Hematopoietic multipotent progenitor cell treated with erythropoietin and hydrocortisone succinate and interleukin-3 and kit ligand, for 6 days (in vitro differentiated cells): ENCODE data around the gene AKNA.
A peak's percentile ranks its signal among the peaks of the same experiment; 100 is the strongest.

Experiments used
- DNase-seq: peaks from one replicate; pipeline ENCODE4 v3.0.0-alpha.2; 2015

AKNA gene

GRCh38 chr9:114355821-114356220, 32.0 kb downstream of the AKNA start:
- DNase-seq = no peak

- peak; percentile 34 for DNase-seq
Measured at GRCh38 chr9:114351932-114352331, 35.9 kb downstream of the AKNA start.

- DNase-seq = no peak
Measured at GRCh38 chr9:114350636-114351401, 37.0 kb downstream of the AKNA start.

GRCh38 chr9:114349713-114350480, 37.9 kb downstream of the AKNA start:
- DNase-seq = no peak

GRCh38 chr9:114348906-114349482, 38.8 kb downstream of the AKNA start:
- peak; percentile 82 for DNase-seq

- no peak for DNase-seq
Measured at GRCh38 chr9:114348261-114348905, 39.4 kb downstream of the AKNA start.

- no peak for DNase-seq
Measured at GRCh38 chr9:114347675-114348074, 40.1 kb downstream of the AKNA start.

GRCh38 chr9:114346146-114346545, 41.6 kb downstream of the AKNA start:
- no peak for DNase-seq

- no peak for DNase-seq
Measured at GRCh38 chr9:114345493-114346065, 42.2 kb downstream of the AKNA start.

- DNase-seq = no peak
Measured at GRCh38 chr9:114344692-114345091, 43.1 kb downstream of the AKNA start.

GRCh38 chr9:114344188-114344566, 43.6 kb downstream of the AKNA start:
- no peak for DNase-seq

- DNase-seq = no peak
Measured at GRCh38 chr9:114343471-114344187, 44.2 kb downstream of the AKNA start.

- DNase-seq = no peak
Measured at GRCh38 chr9:114342755-114343440, 44.9 kb downstream of the AKNA start.

- DNase-seq = no peak
Measured at GRCh38 chr9:114341991-114342390, 45.8 kb downstream of the AKNA start.

- no peak for DNase-seq
Measured at GRCh38 chr9:114341152-114341830, 46.5 kb downstream of the AKNA start.

- DNase-seq = peak; percentile 77
Measured at GRCh38 chr9:114339130-114339908, 48.5 kb downstream of the AKNA start.

- DNase-seq = no peak
Measured at GRCh38 chr9:114338187-114338586, 49.6 kb downstream of the AKNA start.

GRCh38 chr9:114336699-114337395, 50.9 kb downstream of the AKNA start:
- no peak for DNase-seq

- no peak for DNase-seq
Measured at GRCh38 chr9:114336157-114336556, 51.6 kb downstream of the AKNA start.

GRCh38 chr9:114335745-114336144, 52.0 kb downstream of the AKNA start:
- no peak for DNase-seq
